Activated naive CD4-positive, alpha-beta T cell (primary cell): ENCODE data around the gene LRP1B.

Experiments
- DNase-seq, 4 experiments: peaks; one replicate each; lab custom pipeline; 2025; lab: John Stamatoyannopoulos, UW

The LRP1B gene

DNA sequence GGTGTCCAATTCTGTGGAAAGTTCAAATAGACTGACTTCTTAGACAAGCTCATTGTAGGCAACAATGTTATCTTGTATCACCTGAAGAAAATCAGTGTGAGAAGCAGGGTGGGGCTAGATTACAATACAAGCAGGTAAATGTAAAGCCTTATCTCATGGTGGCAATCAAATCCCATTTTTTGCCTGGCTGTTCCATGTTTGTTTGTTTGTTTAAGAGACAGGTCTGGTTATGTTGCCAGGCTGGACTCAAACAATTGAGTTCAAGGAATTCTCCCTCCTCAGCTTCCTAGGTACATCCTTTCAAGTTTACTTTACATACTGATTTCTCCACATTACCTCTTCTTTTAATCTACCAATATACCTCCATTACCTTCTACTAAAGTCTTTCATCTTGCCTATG is 464.6 kb downstream of the LRP1B start:
- DNase-seq = no peak

DNA sequence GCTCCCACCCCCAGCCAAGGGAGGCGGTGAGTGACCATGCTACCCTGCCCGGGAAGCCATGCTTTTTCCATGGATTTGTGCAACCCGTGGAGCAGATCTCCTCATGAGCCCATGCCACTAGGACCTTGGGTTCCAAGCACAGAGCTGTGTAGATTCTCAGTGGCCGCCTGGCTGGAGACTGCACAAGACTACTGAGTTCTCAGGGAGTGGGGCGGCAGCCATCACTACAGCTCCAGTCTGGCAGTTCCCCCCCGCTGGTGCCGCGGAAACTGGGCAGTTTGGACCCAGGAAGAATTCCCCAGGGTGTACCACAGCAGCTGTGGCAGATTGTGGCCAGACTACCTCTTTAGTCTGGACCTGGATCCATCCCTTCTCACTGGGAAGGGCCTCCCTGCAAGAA is 470.6 kb downstream of the LRP1B start:
- DNase-seq = no peak

DNA sequence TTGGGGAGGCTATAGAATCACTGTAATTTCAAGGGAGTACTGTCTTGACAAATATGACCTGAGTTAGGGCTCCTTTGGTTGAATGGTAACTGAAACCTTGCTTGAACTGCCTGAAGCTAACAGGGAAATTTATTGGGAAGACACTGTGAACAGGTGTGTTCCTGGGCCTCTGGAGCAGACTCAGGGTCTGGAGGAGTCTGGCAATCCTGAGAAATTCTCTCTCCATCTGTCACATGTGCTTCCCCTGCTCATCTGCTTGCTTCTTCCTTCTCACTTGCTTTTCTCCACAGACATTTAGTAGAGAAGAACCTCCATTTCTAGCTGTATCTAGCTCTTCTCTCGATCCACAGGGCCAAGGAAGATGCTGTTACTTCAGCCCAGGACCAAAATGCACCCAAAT is 476.5 kb downstream of the LRP1B start:
- DNase-seq = no peak

DNA sequence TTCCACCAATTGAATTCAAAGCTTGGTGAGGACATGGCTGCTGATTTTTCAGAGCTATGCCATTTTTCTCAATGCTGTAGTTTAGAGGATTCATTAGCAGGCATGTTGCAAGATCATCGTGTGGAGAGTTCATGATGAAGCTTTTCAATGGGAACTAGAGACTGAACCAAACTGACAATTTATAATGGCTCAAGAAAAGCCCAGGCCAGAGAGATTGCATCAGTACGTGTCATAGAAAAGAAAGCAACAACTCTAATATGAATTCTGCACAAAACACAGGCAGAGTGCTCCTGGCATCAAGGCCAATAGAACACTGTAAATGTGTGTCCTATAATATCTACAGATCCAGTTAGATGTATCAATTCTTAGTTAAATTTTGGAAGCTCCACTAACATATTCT is 477.6 kb downstream of the LRP1B start:
- no peak for DNase-seq

DNA sequence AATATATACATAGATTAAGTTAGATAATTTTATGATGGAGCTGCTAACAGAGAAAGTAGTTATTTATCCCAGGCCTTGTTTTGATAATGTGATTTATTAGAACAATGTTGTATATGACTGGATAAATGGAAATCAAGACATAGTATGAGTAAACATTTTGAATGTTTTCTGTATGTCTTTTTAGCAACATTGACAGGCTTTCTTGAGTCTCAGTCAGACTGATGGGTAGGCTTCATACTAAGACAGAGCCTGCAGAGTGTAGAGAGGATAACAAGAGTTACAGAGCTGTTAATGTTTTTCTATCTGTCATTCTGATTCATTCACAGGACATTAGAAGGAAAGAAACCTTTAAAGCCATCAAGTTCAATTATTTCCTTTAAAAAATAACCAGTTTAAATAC is 478.5 kb downstream of the LRP1B start:
- DNase-seq = no peak

DNA sequence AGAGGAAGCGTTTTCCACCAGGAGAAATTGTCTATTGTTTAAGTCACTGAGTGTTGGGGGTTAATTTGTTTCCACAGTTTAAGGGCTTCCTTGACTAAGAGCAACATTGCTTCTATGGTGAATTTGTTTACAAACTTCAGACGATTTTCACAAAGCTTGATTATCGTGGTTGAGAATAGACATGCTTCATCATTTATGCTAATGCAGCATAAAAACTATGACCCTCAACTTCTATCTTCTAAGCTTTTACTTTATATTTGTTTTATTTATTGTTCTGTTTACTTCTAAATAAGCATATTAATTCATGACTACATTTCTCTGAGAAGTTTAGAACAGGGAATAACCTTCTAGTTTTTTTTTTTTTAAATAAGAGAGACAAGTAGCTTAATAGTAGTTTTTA is 483.5 kb downstream of the LRP1B start:
- no peak for DNase-seq

DNA sequence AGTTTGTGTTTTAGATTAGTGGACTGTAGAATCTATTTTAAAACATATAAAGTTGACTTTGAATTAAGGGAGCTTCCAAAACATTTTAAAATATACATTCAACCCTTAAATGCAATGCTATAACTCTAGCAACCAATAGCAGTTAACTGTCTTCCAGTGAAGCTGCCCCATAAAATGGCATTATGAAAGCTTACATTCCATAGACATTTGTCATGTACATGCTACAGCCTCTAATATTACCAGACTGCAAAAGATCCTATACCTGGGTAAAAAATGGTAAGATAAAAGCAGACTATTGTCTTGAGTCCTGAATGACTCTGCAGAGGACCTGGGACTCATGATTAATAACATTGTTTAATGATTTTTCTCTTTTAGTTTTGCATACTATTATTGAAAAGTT is 489.4 kb downstream of the LRP1B start:
- DNase-seq = no peak

DNA sequence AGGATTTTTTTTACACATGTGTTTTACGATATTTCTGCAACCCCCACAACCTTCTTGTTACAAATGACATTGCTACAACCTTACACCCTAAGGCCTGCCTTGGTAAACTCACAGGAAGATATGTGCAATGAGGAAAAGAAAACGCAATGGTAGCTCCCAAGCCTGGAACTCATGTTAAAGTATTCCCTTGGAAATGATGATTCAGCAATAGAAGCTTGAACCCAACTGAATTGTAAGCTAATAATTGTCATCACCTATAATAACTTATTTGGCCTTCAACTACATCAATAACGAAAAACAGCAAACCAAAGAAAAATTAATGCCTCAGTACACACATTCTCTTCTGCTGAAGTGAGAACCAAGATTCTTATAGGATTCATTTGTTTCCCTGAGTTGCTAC is 491.0 kb downstream of the LRP1B start:
- DNase-seq = no peak

DNA sequence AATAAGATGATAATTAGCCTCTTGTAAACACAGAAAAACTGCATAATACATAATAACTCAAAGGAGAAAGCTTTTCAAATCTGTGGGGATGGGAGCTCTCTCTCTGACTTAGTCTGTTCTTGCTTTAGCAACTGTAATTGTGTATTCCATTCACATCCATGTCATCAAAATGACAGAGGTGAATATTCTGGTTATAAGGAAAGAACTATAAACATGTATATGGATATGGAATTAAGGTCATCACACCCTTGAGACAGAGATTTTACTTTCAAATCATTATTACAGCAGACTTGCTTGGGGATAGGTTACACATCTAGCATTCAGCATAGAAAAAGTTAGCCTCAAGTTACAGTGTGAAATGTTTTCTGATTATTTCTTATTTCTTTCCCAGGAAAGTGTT is 497.7 kb downstream of the LRP1B start:
- no peak for DNase-seq

DNA sequence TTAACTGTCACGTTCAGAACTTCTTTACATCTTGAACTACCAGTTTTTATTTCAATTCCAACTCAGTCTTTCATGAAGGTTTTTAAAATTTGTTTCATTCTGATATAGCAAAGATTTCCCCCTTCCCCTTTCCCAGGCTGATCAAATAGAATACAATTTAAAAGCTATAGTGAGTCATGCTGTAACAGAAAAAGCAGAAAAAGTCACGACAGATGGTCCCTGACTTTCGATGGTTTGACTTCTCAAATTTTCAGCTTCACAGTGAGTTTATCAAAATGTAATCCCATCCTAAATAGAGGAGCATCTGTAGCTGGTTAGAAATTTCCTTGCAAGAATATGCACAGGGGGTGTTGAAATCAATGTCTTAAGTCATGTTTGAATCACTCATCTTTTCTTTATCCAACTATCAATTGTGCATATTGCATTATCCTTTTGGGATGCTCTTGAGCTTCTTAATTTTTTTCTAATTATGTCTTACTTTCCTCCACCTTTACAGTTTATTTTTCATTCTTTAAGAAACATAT is 500.3 kb downstream of the LRP1B start:
- DNase-seq = no peak

DNA sequence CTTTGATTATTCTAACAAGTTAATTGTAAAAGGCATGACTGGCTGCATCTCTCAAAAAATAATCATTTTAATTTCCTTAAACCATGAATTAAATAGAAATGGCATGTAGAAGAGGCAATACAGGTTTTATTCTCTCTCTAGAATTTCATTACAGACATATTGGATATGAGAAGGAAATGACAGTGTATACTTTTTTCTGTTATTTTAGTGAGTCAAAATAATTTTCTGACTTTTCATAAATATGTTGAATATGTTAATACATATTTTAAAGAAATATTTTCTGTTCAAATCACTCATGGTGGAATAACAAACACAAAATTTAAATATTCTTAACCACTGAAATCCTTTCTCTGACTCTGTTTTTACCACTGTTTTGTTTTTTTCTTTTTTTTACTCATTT is 510.4 kb downstream of the LRP1B start:
- DNase-seq = no peak

DNA sequence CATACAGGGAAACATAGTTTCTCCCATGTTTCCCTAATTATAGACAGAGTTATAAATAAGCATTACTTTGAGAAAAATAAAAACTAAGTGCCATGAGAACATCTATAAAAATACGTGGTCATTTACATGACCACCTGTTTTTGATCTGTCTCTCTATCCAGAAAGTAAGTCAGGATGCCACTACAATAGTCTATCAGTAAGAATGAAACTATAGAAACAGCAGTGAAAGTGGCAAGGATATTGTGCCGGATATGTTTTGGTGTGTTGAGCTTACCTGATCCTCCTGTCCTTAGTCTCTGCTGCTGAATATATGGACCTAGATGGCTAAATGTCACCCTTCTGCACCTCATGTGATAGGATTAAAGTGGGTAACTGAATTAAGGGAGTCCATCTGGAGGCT is 512.4 kb downstream of the LRP1B start:
- DNase-seq = no peak

DNA sequence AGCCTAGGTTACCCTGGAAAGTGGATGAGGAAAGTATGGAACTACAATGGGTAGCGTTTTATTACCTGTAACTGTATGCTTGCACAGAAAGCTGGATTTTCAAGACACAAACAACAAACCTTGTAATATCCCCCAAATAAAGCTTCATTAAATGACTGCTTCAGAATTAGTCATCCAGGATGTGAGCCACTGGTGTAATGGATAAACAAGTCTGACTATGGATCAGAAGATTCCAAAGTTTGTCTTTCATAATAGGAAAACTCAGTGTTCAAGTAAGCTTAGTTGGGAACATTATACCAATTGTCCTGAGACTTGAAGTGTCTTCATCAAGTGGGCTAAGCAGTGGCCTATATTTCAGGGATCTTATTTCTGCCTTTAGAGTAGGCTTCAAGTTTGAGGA is 518.8 kb downstream of the LRP1B start:
- no peak for DNase-seq

DNA sequence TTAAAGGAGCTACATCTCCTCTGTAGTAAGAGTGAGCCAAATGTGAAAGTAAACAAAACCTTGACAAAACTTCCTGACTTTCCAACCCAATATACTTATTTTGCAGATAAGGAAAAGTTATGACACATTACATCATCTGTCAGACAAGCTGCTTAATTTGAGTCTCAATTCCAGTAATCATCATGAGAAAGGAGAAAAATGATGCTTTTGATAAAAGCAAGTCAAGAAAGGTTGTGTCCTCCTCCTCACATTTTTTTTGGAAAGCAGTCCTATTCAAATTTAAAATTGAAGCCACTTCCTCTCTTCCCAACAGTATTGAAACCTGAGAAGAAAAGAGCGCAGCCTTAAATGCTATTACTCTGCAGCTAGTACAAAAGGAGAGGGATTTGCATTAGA is 519.6 kb downstream of the LRP1B start:
- no peak for DNase-seq

DNA sequence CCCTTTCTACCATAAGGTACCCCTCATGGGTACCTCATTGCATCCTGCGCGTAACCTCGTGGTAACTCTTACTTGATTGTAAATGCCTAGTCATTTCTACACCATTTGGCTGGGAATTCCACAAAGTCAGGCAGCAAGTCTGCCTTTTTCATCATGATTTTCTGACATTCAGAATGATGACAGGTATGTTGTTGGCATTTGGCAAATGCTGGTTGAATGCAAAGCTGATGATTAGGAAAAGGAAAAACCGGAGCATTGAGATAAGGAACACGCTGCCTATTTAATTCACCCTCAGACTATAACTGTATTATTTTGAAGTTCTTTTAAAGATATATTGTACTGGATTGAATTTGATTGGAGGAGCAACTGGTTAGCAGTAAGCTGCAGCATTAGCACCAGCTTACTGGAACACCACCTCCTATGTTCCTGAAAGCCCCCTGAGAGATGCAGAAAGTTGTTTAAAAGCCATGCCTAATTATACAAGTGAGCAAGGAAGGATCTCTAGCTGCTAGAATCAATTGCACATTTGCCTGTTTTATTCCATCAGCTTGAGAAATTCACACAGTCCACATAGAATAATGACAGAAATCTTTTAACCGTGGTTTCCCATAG is 520.1 kb downstream of the LRP1B start:
- no peak for DNase-seq

DNA sequence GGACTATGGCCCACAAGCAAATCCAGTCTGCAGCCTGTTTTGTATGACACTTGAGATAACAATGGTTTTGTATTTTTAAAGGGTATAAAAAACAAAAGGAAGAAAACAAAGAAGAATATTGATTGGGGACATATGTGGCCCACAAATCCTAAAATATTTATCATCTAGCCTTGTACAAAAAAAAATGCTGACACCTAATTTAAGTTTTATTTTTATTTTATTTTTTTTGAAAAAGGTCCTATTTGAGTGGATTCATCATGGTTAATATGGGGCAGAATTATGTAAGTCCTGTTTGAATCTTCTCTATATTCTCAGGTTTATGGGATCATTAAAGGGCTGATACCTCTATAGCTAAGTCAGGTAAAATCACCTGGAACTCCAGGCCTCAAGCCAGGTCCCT is 525.7 kb downstream of the LRP1B start:
- no peak for DNase-seq

DNA sequence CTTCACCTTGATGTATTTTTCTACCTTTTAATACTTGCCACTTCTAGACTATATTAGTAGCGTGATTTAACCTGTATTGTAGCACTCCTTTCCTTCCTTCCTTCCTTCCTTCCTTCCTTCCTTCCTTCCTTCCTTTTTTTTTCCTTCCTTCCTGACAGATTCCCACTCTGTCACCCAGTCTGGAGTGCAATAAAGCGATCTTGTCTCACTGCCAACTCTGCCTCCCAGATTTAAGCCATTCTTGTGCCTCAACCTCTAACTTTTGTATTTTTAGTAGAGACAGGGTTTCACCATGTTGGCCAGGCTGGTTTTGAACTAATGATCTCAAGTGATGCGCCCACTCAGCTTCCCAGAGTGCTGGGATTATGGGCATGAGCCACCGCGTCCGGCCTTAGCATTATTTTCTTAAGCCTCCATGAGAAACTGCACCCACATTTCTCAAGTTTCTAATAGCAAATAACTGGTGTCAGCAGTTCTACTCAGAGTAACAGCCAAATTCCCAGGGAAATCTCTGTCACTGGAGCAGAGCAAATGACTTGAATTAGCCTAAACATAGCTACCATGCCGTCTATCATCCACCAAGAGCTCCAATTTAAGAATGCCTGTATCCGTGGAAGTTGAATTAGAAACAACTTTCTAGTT is 529.2 kb downstream of the LRP1B start:
- no peak for DNase-seq

DNA sequence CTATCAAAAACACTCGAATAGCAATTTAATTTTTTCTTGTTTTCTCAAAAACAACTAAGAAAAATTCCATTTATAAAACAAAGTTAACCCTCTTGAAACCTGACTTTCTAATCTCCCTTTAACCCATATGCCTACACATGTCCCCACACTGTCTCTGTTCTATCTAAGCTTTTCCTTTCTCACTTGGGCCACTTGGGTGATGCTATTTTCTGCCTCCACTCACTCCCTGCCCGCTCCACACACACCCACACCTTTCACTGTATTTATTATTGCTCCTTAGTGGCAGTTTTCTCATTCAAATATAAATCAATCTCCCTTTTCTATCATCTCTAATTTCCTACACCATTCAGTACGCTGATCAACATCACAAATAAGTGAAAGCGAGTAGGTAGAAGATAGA is 531.1 kb downstream of the LRP1B start:
- DNase-seq = no peak

DNA sequence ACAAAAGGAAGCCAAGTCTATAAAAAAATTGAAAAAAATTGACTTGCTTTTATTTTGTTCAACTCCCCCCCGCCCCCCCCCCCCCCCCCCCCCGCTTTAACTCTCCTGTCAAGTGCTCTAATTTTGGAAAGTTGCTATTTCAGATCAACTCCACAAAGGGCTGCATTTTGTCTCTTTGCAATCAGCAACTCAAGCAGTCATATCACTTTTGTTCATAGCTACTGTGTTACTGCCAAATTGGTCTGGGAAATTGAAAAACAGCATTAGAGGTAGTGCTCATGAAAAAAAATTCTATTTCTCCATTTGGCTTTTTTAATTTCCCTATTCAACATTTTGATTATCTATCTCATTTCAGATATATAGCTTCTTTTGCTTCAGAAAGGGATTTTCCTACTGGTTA is 531.8 kb downstream of the LRP1B start:
- no peak for DNase-seq

DNA sequence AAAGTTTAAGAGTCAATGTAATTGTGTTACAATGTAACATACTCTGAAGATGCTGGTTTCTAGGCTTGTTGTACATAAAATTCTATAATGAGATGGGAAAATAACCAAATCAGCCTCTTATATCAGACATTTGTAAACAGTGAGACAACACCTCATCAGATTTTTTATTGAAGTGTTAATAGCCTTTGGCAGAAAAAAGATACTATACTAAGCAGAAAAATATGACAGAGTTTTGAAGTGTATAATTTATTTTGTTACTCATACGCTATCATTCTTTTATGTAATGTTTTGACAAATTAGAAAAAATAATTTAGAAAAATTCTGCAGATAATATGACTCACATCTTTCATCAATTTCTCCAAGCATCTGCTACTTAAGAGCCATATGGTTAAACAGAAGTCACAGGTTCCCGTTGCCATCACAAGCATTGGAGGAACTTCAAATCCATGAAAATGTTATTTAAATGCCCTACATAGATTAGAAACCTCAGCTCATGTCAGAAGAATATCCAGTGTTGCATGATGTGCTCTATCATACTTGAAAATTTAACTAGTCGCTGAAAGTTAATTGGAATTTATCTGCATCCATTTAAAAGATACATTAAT is 535.4 kb downstream of the LRP1B start:
- no peak for DNase-seq

DNA sequence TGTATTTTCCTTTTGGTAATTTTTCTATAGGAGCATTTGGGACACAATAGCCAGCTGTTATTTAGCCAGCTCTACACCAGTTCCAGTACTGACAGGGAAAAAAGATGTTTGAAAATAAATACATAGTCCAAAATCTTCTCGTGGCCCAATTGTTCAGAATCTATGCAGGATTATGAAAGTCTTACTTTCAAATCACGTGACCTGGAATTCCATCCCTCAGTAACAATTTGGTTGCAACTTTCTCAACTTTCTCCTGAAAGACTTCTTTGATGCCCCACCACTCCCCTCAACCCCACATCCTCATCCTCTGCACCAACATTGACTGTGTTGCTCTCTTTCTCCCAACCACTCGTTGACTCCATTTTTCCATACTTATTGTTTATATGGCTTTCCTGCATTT is 539.0 kb downstream of the LRP1B start:
- DNase-seq = no peak

DNA sequence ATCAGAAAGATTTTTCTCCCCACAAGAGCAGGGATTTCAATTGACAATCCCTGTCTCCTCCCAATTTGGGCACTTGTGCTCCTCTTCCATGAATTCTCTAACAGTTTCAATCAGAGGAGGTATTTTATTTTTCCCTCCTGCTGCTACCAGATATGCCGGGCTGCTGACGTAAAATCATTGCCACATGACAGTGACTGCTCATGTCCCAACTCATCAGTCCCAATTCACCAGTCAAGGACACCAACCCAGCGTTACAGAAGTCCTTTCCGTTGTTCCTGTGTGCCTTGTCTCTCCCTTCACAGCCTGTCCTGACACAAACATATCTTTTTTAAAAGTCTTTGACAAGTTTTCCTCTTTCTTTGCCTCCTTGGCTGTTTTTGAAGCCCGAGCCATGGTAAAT is 540.2 kb downstream of the LRP1B start:
- no peak for DNase-seq

DNA sequence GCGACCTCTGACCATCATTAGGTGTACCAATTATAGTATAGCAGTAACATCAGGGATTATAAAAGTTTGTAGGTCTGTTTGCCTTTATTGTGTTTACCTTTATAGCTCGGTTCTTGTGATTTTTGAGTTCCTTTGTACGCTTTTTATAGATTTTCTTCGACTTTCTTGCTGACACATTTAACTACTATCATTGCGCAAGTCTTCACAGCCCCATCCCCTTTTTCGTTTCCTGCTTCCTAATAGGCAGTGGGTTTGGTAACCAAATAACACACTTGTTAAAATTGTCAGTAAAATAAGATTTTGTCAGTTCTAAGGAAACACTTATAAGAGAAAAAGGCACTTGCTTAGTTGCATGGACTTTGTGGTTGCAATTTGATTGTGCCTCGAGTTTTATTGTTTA is 541.5 kb downstream of the LRP1B start:
- no peak for DNase-seq

DNA sequence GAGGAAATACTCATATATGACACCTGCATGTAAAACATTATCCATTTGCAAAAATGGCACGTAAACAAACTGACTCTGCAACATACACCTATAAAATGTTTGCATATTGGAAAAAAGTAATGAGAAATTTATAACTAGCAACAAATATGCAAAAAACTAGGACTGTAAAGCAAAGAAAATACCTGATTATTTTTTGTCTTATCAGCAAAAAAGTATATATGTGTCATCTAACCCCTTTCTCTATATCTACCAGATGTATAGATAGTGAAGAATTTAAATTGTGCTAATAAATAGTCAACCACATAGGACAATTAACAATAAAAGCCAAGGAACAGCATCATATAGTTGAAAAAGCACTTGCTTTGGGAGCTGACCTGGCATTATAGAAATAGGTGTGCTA is 543.8 kb downstream of the LRP1B start:
- no peak for DNase-seq
